Transverse colon (tissue), 3 donors: ENCODE data around the gene OR6B3.

ENCODE experiments used
- EP300 ChIP-seq: sonication (generic); formaldehyde crosslinking; IDR thresholded peaks from one replicate; pipeline ENCODE4 v1.6.1; 2017; ENCODE audit warnings: antibody characterized with exemption, low read depth
- POLR2A ChIP-seq: fragments of 450-650 bp; IDR thresholded peaks from one replicate; pipeline ENCODE4 v1.6.1; 2016; ENCODE audit warnings: antibody characterized with exemption, mild to moderate bottlenecking, moderate library complexity
- TF ChIP-seq, protein P1 (sequence below), 5 experiments: fragments of 200-600 bp in 3 of 5; fragments of 450-650 bp in 2 of 5; sonication (generic) in 3 of 5; IDR thresholded peaks; 1 replicate in 2 of 5; 2 replicates in 3 of 5; pipeline ENCODE4 v1.5.1; 2016 to 2017; ENCODE audit warnings: antibody characterized with exemption in 5 of 5, inconsistent platforms in 3 of 5, mild to moderate bottlenecking in 2 of 5, moderate library complexity in 1 of 5

DNA sequence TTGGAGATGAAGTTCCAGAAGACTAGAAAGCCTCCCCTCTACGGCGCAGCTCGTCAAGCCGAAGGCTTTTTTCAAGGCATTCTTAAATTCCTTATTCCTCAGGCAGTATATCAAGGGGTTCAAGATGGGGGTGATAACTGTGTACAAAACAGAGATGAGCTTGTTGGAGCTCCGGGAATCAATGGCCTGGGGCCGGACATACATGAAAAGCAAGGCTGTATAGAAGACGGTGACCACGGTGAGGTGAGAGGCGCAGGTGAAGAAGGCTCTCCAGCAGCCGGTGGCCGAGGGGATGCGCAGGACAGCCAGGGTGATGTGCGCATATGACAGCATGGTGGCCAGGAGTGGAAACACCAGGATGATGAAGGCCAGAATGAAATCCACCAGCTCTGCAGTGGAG, 8.2 kb downstream of the OR6B3 start:
- TF ChIP-seq POLR2A (no peak), EP300 (no peak)
- TF ChIP-seq, protein P1, sequence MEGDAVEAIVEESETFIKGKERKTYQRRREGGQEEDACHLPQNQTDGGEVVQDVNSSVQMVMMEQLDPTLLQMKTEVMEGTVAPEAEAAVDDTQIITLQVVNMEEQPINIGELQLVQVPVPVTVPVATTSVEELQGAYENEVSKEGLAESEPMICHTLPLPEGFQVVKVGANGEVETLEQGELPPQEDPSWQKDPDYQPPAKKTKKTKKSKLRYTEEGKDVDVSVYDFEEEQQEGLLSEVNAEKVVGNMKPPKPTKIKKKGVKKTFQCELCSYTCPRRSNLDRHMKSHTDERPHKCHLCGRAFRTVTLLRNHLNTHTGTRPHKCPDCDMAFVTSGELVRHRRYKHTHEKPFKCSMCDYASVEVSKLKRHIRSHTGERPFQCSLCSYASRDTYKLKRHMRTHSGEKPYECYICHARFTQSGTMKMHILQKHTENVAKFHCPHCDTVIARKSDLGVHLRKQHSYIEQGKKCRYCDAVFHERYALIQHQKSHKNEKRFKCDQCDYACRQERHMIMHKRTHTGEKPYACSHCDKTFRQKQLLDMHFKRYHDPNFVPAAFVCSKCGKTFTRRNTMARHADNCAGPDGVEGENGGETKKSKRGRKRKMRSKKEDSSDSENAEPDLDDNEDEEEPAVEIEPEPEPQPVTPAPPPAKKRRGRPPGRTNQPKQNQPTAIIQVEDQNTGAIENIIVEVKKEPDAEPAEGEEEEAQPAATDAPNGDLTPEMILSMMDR (IDR thresholded peaks at IDR 0.05): no peak
